ENCODE data around the gene MMP28.

Gene MMP28

DNA sequence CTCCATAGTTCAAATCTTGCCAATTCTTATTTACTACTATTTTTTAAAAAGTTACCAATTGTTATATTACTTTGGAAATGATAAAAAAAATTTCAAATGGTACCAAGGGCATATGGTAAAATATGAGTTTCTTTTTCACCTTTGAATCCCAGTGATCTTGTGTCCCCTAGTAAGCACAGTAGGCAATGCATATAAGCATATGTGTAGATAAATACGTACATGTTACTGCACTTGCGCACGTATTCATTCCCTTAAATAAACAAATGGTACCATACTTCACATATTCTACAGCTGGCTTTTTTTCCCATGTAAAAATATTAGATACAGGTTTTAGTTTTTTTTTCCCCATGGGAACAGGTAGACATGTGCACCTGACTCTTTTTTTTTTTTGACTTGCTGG lies 45.7 kb upstream of the MMP28 start:
- no peak overlapping the region for H3K4me3 ChIP-seq (ENCODE audit: low read depth in 1 of 2, low read length in 1 of 2)
- H3K27me3 ChIP-seq: no peaks in the 10 kb centered on the region
- no peak overlapping the region for H3K27ac ChIP-seq
- H3K9me3 ChIP-seq: no peaks in the 10 kb centered on the region
- peaks cover 98% of the 10 kb centered on the region for H3K36me3 ChIP-seq
- TF ChIP-seq, protein P1, sequence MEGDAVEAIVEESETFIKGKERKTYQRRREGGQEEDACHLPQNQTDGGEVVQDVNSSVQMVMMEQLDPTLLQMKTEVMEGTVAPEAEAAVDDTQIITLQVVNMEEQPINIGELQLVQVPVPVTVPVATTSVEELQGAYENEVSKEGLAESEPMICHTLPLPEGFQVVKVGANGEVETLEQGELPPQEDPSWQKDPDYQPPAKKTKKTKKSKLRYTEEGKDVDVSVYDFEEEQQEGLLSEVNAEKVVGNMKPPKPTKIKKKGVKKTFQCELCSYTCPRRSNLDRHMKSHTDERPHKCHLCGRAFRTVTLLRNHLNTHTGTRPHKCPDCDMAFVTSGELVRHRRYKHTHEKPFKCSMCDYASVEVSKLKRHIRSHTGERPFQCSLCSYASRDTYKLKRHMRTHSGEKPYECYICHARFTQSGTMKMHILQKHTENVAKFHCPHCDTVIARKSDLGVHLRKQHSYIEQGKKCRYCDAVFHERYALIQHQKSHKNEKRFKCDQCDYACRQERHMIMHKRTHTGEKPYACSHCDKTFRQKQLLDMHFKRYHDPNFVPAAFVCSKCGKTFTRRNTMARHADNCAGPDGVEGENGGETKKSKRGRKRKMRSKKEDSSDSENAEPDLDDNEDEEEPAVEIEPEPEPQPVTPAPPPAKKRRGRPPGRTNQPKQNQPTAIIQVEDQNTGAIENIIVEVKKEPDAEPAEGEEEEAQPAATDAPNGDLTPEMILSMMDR (IDR thresholded peaks at IDR 0.05): no peak
- H3K4me1 ChIP-seq (ENCODE audit: control insufficient read depth in 1 of 2, insufficient read depth in 1 of 2, low read depth in 1 of 2, low read length in 1 of 2): no peaks in the 10 kb centered on the region

DNA sequence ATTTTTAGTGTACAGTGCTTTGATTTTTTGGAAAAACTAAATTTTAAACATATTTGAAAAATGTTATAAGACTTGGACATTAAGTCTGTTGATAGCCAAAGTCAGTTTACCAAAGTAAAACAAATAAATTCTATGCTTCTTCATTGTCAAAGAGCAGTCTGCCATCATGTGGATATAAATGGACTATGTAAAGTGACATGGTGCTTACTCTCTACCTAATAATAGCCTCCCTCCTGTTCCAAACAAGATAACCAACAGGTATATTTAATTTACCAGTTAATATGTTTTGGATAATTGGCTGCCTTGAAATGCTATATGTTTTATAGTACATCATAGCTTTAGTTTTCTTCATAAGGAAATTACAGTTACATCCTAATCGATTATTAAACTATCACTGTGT lies 29.8 kb upstream of the MMP28 start:
- Histone ChIP-seq H3K36me3 (peaks cover 68% of the 10 kb centered on the region), H3K27ac (no peak overlapping the region), H3K4me3 (ENCODE audit: low read depth in 1 of 2, low read length in 1 of 2) (no peak overlapping the region), H3K9me3 (no peaks in the 10 kb centered on the region), H3K4me1 (ENCODE audit: control insufficient read depth in 1 of 2, insufficient read depth in 1 of 2, low read depth in 1 of 2, low read length in 1 of 2) (peaks cover 0 to 3% of the 10 kb centered on the region in 2 experiments), H3K27me3 (no peaks in the 10 kb centered on the region)
- TF ChIP-seq, protein P1 (IDR thresholded peaks at IDR 0.05): no peak

DNA sequence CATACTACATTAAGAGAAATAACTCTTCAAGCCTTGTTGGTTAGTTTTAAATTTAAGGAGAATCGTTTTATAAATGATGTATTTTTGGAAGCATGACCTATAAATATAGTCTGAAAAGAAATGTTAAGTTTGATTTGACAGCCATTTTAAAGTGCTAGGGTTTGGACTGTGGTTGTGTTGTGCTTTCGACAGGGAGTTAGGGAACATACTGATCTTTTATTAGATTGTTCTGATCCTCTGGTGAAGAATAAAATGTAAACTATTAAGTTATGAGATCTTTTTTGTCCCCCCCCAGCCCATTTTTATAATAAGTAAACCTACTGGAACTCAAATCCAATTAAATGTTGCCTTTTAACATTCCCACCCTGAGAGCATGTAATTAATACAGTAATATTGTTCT lies 25.9 kb upstream of the MMP28 start:
- TF ChIP-seq, protein P1 (IDR thresholded peaks at IDR 0.05): no peak
- Histone ChIP-seq H3K4me3 (ENCODE audit: low read depth in 1 of 2, low read length in 1 of 2) (no peak overlapping the region), H3K4me1 (ENCODE audit: control insufficient read depth in 1 of 2, insufficient read depth in 1 of 2, low read depth in 1 of 2, low read length in 1 of 2) (no peaks in the 10 kb centered on the region), H3K27ac (no peak overlapping the region), H3K9me3 (no peaks in the 10 kb centered on the region), H3K36me3 (peaks cover 64% of the 10 kb centered on the region), H3K27me3 (no peaks in the 10 kb centered on the region)

DNA sequence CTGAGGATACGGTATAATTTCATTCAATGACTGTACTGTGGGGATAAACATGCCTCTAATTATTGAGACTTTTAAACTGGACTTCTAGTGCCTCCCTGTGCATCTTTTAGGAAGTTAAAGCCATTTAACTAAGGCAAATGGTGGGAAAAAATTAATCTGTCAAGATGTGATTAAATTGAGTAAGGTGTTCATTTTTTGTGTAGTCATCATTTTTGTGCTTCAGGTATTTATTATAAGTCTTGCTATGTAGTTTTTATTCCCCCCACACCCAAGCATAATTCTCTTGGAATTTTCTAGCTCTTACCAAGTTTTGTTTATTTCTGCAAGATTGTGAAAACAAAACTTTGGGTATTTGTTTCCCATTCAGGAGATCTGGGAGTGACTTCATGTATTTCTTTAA lies 24.0 kb upstream of the MMP28 start:
- TF ChIP-seq, protein P1 (IDR thresholded peaks at IDR 0.05): no peak
- Histone ChIP-seq H3K36me3 (peaks cover 50% of the 10 kb centered on the region), H3K27ac (no peak overlapping the region)

DNA sequence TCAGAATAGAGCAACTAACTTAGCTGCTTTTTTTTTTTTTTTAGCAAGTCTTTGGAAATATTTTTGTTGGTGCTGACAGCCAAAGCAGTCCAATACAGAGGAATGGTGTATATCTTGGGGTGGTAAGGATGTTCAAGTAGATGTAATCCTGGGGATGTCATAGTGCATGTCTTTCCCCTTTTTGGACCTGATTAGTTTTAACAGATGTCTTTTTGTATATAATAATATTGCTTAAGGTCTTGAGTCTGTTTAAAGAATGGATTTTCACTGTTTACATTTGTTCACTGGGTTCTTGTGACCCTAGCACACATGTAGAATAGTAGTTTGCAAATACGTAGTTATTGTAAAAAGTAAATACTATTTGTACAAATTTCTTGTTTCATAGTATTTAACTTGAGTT lies 21.8 kb upstream of the MMP28 start:
- H3K4me1 ChIP-seq (ENCODE audit: control insufficient read depth in 1 of 2, insufficient read depth in 1 of 2, low read depth in 1 of 2, low read length in 1 of 2): peaks cover 4% of the 10 kb centered on the region in 2 experiments
- peaks cover 30% of the 10 kb centered on the region for H3K36me3 ChIP-seq
- TF ChIP-seq, protein P1 (IDR thresholded peaks at IDR 0.05): no peak
- no peaks in the 10 kb centered on the region for H3K27me3 ChIP-seq
- H3K9me3 ChIP-seq: no peaks in the 10 kb centered on the region
- H3K27ac ChIP-seq: no peak overlapping the region
- H3K4me3 ChIP-seq (ENCODE audit: low read depth in 1 of 2, low read length in 1 of 2): no peak overlapping the region

More for the DNA sequence above, 24.0 kb upstream of the MMP28 start:
- no peaks in the 10 kb centered on the region for H3K9me3 ChIP-seq
- H3K4me3 ChIP-seq (ENCODE audit: low read depth in 1 of 2, low read length in 1 of 2): no peak overlapping the region
- H3K4me1 ChIP-seq (ENCODE audit: control insufficient read depth in 1 of 2, insufficient read depth in 1 of 2, low read depth in 1 of 2, low read length in 1 of 2): no peaks in the 10 kb centered on the region
- no peaks in the 10 kb centered on the region for H3K27me3 ChIP-seq

DNA sequence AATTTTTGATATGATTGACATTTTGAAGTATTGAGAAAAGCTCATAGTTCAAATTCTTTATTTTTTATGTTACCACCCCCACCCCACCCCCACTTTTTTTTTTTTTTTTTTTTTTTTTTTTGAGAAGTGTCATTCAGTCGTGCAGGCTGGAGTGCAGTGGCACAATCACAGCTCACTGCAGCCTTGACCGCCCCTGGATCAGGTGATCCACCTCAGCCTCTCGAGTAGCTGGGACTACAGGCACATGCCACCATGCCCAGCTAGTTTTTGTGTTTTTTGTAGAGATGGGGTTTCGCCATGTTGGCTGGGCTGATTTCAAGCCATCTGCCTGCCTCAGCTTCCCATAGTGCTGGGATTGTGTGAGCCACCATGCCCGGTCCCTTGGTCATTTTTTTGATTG lies 21.3 kb upstream of the MMP28 start:
- Histone ChIP-seq H3K27ac (no peak overlapping the region), H3K9me3 (no peaks in the 10 kb centered on the region), H3K27me3 (no peaks in the 10 kb centered on the region), H3K36me3 (peaks cover 30% of the 10 kb centered on the region), H3K4me1 (ENCODE audit: control insufficient read depth in 1 of 2, insufficient read depth in 1 of 2, low read depth in 1 of 2, low read length in 1 of 2) (peaks cover 7 to 9% of the 10 kb centered on the region in 2 experiments), H3K4me3 (ENCODE audit: low read depth in 1 of 2, low read length in 1 of 2) (no peak overlapping the region)
- TF ChIP-seq, protein P1 (IDR thresholded peaks at IDR 0.05): no peak
